HG02870 (cell line): ENCODE measurements around the gene AARS2.

ENCODE experiments used
- ATAC-seq: cut with Tn5 transposase; IDR thresholded peaks from one replicate; pipeline ENCODE4 v1.9.1; 2021; ENCODE audit warnings: mild to moderate bottlenecking, moderate library complexity; ENCODE audit not compliant: unreplicated experiment

The AARS2 gene

DNA sequence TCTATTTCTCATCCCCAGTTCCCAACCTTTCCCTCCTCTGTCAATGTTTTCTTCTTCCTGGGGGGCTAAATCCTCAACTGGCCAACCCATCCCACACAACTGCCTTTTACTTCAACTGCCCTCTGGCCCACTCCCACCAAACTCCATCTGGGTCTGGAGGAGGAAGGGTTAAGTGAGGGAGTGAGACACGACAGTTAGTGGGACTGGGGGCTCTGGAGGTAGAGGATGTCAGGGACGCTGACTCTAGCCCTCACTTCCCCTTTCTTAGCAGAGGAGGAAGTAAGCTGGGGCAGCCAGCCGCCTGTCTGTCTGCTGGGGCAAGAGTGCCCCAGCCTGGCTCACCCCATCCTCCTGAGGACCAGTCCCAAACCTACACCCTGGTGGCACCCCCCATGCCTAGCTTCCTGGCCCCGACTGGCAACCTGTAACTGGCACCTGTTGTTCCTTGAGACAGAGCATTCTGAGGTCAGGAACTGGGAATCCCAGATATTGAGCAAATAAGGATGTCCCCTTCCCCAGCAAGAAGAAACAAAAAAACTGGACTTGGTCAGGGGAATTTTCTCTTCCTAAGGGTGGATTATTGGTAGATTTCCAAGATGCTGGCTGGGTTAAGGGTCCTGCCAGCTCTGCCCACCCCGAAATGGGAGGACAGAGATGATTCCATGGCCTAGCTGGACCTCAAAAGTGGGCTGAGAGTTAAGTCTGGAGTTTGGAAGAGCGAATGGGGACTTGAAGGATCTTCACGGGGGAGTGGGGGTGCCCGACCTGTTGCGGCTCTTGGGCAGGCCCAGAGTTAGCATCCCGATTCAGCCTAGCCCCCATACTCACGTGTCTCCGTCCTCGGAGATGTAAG is 48.8 kb downstream of the AARS2 start:
- ATAC-seq = no peak

DNA sequence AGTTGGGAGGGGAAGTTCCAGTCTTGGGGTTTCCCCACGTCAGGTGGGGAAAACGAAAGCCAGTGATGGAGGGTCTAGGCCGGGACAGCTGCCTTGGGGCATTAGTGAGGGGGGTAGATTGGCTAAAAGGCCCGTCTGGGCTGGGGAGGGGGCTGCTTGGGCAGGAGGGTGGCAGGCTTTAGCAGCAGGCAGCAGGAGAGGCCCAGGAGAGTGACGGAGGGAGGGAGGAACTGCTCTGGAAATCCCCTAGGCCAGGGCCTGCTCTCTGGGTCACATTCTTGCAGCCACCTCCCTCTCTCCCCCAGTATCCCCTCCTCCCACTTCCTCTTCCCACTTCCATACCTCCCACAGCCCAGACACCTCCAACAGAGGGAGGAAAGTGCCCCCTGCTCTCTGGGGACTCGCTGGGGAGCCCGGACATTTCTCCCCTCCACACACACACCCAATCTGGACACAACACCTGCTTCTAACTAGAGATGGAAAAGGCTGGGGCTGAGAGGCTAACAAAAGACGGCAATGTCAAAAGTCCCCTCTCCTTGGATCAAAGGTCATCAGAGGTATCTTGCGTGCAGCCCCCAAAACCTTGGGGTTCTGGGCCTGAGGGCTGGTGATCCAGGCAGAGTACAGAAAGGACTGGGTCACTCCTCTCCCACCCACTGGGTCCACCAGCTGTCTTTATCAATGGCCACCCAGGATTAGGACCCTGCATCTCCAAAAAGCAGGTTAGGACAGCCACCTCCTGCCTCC is 49.6 kb downstream of the AARS2 start:
- no peak for ATAC-seq

DNA sequence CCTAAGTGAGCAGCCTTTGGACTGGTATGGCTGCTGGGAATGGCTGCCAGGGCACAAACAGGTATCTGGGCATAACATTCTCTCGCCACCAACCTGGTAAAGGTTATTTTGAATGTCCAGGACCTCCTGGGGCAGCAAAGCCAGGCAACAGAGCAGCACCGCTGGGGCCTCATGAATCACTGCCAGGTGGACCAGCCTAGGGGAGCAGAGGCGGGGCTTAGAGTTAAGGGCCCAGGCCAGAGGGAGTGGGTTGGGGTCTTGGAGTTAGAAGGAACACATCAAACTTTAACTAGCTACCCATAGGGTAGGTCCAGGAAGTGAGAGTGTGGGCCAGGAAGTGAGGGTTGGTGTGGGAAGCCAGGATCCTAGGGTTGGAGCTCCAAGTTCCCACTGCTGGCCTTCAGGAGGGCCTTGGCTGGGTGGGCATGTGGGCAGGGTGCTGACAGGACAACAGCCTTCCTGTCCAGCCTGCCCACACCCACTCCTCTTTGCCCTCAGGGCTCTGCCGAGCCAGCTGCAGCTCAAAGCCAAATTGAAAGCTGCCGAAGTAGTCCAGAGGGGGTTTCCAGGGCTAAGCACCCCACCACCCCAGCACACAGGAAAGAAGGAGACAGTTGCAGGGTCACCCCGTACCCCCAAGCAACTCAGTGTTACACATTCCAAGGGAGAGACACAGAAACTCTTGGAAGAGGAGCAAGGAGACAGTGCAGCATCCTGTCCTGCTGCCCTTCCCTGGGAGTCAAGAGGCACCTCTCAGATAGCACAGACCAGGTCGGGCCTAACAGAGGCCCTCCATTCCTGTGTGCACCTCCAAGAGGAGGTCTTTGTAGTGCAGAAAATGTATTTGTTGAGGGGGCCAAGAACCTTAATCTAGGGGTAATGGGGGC is 50.4 kb downstream of the AARS2 start:
- ATAC-seq = no peak

DNA sequence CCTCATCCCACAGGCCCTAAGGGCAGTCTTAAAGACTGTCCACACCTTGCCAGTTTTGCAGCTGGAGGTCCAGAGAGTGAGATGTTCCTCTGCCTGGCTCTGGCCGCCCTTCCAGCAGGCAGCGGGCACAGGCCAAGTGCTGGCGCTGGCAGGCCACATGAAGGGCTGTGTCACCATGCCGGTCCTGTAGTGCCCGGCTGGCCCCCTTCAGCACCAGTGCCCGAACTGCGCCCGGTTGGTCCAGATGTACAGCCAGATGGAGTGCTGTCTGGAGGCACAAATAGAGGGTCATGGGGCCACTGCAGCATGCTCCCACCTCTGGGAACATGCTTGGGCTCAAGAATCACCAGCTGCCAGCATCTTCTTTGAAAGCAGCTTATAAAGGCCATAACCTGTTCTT is 51.6 kb downstream of the AARS2 start:
- ATAC-seq = no peak

DNA sequence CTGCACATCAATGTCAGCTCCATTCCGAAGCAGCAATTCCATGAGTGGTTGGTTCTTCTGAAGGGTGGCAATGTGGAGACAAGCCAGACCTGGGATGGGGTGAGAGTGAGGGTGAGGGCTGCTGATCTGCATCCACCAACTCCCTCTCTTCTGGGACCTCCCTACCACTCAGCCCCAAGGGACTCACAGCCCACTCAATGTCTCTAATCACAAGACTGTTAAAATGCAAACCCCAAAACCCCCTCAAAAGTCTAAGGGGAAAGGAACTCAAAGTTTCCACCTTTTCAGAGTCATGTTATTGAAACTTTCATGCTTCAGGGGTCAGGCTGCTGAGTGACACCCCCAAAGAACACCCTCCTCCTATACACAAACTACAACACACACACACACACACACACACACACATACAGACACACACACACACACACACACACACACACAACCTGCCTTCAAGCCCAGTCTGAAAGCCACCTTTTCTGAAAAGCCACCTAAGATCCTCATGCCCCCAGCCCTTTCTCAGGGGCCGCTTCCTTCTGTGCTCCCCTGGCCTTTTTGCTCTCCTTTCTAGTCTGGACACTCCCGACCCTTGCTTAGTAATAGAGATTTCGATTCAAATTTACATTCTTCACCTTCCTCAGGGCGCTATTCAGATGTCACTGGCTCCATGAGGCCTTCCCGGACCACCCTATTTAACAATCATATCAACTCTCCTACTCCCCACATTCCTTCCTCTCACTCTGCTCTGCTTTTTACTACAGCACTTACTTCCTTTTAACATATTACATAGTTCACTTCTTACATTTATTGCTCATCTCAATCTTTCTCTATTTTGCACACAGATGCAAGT is 52.5 kb downstream of the AARS2 start:
- ATAC-seq = no peak

DNA sequence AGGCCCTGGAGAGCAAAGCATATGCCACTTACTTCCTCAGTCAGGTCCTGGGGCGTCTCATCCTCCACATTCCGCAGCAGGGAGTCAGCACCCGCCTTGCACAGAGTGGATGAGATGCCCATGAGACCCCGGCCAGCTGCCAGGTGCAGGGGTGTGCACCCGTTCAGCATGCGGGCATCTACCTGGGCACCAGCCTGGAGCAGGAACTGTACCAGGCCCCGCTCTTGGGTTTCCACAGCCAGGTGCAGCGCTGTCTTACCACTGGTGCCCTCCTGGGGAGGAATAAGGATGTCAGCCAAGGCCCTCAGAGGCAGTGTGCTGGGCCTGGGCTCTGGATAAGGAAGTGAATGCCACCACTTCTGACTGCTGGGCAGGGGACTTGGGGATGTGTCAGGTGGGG is 53.1 kb downstream of the AARS2 start:
- ATAC-seq = no peak

DNA sequence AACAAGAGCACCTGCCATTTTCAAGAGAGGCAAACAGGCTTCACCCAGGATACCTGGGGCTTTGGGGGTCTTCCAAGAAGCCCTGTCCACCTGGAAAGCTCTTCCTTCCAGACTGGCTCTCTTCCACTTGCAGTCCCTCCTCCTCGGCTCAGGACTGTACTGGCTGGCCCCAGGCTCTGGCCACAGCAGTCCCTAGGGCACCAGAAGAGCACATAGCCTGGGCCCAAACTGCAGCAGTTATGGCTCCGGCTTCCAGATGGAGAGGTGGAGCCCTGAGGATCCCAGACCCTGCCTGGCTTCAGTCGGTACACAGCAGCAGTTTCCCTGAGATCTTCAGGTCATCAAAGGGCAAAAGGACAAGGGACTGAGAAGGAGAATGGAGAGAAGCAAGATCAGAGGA is 54.2 kb downstream of the AARS2 start:
- no peak for ATAC-seq

DNA sequence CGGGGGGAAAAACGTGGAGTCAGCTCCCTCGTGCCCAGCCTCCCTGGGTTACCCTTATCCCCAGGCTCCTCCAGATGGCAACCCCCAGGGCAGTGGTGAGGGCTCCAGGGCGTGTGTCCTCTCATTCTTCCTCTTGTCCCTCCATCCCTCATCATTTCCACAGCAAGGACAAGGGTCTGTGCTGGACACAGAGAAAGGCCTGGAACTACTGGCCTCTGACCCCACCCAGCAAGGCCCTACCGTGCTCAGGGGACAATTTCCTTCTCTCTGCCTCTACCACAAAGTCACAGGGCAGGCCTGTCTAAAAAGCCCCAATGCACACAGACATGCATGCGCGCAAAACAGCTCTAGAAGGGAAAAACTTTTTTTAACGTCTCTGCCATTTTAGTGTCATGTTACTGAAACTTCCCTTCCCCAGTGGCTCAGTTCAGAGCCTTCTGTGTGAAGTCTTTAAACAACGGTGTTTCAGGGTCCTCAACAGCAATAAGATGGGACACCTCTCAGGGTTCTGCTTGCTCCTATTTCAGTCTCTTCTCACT is 54.8 kb downstream of the AARS2 start:
- ATAC-seq = no peak

DNA sequence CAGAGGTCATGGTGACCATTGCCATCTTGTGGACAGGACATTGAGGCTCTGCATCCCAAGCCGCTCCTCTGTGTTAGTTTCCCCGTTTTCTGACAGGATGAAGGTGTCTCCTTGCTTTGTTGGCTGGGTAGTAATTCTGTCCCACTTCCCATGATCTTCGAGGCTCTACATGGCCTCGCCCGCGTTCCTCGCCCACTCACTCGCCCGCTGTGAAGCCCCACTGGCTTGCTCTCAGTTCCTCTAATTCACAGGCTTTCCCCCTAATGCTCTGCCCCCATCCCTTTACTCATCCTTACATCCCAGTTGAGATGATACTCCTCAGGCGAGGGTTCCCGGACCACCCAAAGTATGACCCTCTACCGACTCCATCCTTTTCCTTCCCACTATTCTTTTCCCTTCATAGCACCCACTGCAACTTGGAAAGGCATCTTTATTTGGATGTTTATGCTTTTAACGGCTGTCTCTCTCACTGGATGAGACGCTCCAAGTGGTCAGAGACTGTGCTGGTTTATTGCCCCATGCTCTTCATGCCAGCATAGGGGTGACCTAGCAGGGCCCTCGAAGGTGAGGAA is 55.3 kb downstream of the AARS2 start:
- peak; percentile 17 for ATAC-seq

DNA sequence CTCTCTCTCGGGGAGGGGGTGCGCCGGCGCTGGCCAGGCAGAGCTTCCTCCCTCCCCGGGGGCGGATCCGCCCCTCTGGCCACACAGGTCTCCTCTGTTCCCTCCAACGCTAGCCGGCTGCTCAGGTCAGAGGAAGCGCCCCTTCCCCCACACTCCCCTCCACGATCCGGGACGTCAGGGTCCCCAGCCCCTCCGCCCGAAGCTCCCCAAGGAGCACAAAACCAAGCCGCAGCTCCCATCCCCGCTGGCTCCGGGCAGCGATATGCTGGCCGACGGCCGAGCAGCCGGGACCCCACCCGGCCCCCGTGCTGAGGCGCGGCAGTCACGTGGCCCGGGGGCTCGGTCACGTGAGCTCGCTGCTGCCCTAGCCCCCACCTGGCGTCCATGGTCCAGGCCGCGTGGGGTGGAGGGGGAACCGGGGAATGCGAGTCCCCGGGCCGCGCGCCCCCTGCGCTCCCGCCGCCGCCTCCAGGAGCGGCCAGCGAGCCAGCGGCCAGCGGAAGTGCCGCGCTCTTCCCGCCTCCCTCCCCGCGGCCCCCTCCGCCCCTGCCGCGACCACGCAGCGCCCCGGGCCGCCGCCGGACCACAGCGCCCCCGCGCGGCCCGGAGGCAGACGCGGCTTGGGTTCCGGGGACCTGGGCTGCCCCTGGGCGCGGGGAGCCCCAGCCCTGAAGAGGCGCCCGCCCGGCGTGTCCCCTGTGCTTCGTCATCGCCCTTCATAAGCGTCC is 56.0 kb downstream of the AARS2 start, which contains the start of gene SLC35B2:
SLC35B2 (minus strand) TSS at position 504 of the 728 bp plus-strand sequence; CDS start at position 386, 118 bp downstream.
- ATAC-seq = peak; percentile 32

DNA sequence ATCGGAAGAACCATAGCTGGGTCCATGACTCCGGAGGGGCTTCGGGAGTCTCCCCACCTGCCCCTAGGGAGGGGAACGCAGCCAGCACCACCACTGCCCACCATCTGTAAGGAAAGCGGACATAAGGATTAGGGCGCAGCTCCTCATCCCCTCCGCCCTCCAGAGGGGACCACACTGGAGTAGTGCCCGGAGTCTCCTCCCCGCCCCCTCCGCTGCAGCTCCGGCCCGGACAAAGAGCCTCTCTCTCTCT is 56.4 kb downstream of the AARS2 start:
- ATAC-seq = no peak

DNA sequence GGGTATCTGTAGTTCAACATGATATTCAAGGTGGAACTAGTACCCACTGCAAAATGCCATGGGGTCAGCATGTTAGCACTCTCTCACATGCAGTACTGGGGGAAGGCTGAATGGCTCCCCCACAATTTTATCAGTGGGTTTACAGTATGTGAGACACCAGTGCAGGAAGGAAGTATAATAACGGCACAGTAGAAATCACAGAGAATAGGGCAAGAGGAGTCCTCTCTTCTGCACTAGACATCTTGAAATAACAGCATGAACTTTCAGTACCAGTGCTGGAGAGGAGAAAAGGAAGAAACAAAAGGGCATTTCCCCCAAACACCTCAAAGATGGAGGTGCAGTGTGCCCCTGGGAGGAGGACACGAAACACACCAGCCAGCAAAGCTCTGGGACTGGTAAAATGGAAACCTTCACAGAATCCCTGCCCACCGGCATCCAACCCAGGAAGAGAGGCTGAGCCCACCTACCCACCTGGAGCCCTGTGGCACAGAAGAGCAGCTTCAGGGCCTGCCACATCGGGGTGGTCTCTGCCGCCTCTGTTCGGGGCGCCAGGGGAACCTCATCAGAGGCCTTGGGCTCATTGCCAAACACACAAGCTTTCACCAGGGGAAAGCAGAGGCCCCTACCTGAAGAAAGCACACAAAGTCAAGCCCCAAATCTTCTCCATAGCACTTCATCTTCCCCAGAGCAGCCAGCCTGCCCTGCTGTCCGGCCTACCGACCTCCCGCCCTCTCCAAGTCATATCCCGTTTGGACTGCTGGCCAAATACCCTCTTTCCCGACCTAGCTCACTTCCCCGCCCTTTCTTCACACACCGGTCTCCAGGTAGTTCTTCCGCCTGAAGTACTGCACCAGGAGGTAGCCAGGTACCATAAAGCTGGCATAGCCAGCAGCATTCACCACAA is 57.0 kb downstream of the AARS2 start:
- ATAC-seq = no peak

DNA sequence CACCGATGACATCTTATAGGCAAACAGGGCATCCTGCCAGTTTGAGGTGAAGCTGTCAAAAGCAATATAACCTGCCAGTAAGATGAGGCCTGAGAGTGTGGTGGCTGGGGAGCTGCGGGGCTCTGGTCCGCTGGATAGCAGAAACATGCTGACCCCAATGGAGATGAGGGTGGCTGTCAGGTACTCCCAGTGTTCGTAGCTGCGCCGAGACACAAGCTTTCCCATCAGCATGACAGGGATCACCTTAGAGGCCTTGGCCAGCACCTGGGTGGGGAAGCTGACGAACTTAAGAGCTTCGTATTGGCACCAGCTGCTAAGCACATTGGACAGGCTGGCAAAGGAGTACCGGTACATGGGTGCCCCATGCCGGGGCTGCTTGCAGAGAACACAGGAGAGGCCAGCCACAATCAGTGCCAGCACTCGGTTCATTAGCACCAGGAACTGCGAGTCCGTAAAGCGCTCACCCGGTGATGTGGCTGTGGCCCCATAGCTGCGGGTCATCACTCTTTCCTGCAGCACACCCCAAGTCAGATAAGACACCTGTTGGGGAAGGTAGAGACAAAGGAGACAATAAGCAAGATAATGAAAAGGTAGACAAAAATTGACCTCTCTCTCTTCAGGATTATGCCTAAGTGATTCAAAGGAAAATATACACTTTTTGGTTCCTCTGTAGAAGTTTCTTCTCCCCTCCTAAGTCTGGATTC is 57.9 kb downstream of the AARS2 start:
- ATAC-seq = no peak

DNA sequence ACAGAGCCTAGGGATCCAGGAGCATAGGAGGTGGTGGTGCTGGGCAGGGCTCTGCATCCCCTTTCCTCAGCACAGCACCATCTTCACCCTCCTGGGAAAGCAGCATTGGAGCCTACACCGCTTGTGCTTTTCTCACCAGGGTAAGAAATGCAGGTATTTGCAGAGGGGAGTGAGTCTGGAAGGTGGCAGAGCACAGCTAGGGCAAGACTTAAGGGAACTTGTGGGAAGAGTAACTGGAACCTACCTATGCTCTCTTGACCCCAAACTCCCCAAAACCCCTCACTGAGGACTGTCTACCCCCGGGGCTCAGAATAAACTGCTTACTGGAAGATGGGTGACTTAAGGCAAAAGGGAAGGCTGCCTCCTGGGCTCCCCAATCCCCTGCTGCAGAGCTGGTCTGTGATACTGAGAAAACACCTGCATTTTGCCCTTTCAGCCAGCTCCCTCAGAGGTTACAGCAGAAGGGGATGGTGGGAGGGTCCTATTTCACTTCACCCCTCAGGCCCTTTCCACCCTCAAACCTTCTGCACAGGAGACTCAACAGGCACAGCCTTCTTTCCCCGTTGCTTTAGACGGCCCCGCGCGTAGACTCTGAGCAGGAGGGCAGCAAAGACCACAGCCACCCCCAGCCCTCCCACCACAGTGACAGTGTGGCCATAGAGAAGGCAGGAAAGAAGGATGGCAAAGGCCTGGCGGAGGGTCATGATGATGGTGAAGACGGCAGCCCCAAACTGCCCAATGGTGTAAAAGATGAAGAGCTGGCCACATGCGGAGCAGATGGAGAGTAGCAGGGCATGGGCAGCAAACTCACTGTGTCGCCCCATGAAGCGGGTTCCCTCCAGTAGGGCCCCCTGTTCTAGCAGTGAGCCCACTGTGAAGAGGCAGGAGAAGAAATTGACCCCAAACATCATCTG is 58.7 kb downstream of the AARS2 start:
- no peak for ATAC-seq

DNA sequence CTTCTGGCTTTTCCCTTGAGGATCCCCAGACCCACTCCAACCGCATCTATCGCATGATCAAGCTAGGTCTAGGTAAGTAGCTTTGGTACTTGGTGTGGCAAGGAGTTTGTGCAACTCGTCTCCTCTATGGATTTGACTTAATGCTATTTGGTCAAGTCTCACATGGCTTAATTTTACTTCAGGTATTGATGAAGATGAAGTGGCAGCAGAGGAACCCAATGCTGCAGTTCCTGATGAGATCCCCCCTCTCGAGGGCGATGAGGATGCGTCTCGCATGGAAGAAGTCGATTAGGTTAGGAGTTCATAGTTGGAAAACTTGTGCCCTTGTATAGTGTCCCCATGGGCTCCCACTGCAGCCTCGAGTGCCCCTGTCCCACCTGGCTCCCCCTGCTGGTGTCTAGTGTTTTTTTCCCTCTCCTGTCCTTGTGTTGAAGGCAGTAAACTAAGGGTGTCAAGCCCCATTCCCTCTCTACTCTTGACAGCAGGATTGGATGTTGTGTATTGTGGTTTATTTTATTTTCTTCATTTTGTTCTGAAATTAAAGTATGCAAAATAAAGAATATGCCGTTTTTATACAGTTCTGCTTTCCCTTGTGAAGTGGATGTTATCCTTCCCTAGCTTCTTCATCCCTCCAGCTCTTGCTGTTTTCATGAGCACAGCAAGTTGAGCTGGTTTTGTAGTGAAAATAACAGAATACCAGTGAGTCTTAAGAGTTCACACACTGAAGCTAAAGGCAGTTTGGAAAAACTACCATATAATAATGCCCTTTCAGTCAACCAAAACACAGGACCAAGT is 59.6 kb downstream of the AARS2 start:
- no peak for ATAC-seq
